DOHH2 (cell line): ENCODE measurements around the gene CALHM4.

Experiments
- H3F3A ChIP-seq: fragments of 200-600 bp; sonication (generic), shearing (Covaris generic); 2 replicates; pipeline ENCODE4 v1.6.0; 2016; ENCODE audit warnings: antibody characterized with exemption, mild to moderate bottlenecking; ENCODE audit not compliant: control insufficient read depth, insufficient read depth
- H3K27ac ChIP-seq: fragments of 200-600 bp; sonication (generic); 2 replicates; pipeline ENCODE4 v1.5.1; 2014; ENCODE audit warnings: low read depth, mild to moderate bottlenecking, low read length, moderate library complexity
- H3K27me3 ChIP-seq: fragments of 200-600 bp; sonication (generic); 2 replicates; pipeline ENCODE4 v1.6.1; 2014; ENCODE audit warnings: mild to moderate bottlenecking, low read length, mixed read lengths; ENCODE audit not compliant: control insufficient read depth
- H3K36me3 ChIP-seq: fragments of 200-600 bp; sonication (generic); 2 replicates; pipeline ENCODE4 v1.6.1; 2014; ENCODE audit warnings: mild to moderate bottlenecking, low read length, moderate library complexity, mixed read lengths; ENCODE audit not compliant: control insufficient read depth
- H3K4me1 ChIP-seq: fragments of 200-600 bp; sonication (generic); 2 replicates; pipeline ENCODE4 v1.6.1; 2014; ENCODE audit warnings: mild to moderate bottlenecking, low read length, mixed read lengths; ENCODE audit not compliant: control insufficient read depth
- H3K4me2 ChIP-seq: fragments of 200-600 bp; sonication (generic); 2 replicates; pipeline ENCODE4 v1.6.0; 2014; ENCODE audit warnings: mild to moderate bottlenecking, low read length, moderate library complexity
- H3K4me3 ChIP-seq: fragments of 200-600 bp; sonication (generic); 2 replicates; pipeline ENCODE4 v1.5.1; 2014; ENCODE audit warnings: mild to moderate bottlenecking, low read length, mixed read lengths
- H3K79me2 ChIP-seq: fragments of 200-600 bp; sonication (generic); 2 replicates; pipeline ENCODE4 v1.6.1; 2014; ENCODE audit warnings: mild to moderate bottlenecking, low read length, mixed read lengths; ENCODE audit not compliant: control insufficient read depth
- H3K9me2 ChIP-seq: fragments of 200-600 bp; sonication (generic); replicated peaks from 2 replicates; pipeline ENCODE4 v1.6.1; 2014; ENCODE audit warnings: mild to moderate bottlenecking, low read length, mixed read lengths; ENCODE audit not compliant: control insufficient read depth
- H3K9me3 ChIP-seq: fragments of 200-600 bp; sonication (generic); 2 replicates; pipeline ENCODE4 v1.6.1; 2014; ENCODE audit warnings: antibody characterized with exemption, low read length, mixed read lengths; ENCODE audit not compliant: control insufficient read depth, insufficient read depth
- H4K20me1 ChIP-seq: fragments of 200-600 bp; sonication (generic); 2 replicates; pipeline ENCODE4 v1.6.0; 2014; ENCODE audit warnings: low read depth, mild to moderate bottlenecking, antibody characterized with exemption, low read length, moderate library complexity; ENCODE audit not compliant: control insufficient read depth, insufficient read depth
- EZH2phosphoT487 ChIP-seq: fragments of 200-600 bp; sonication (generic); IDR thresholded peaks from 2 replicates; pipeline ENCODE4 v1.6.1; 2017; ENCODE audit warnings: borderline replicate concordance, mild to moderate bottlenecking, antibody characterized with exemption, low read length, moderate library complexity, mixed read lengths
- TF ChIP-seq, protein P1 (sequence below): fragments of 200-600 bp; sonication (generic); IDR thresholded peaks from one replicate; pipeline ENCODE4 v1.5.1; 2014; ENCODE audit warnings: antibody characterized with exemption, mild to moderate bottlenecking, low read depth, low read length; ENCODE audit not compliant: poor library complexity, severe bottlenecking

The CALHM4 gene

DNA sequence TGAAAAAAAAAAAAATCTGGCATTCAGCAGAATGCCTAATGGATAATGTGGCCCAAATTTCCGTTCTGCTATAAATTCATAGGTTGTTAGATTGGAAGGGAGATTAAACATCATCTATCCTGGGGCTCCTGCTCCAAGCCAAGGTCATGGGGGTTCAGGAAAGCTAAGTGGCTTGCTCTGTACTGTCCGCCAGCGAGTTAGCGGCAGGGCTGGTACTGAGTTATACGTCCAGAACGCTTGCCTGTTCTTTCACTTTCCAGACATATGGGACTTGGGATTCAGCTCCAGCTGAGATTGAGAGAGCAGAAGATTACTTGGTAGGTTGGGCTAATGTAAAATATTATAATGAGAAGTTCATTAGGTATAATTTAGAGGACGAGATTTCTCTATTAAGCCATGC is 18.6 kb downstream of the CALHM4 start:
- Histone ChIP-seq H3K4me3 (peak overlapping the region; percentile 96), H3K36me3 (peaks cover 47% of the 10 kb centered on the region), H3K27me3 (no peaks in the 10 kb centered on the region), H3K79me2 (peaks cover 74% of the 10 kb centered on the region), H3K9me3 (no peaks in the 10 kb centered on the region), H4K20me1 (peaks cover 7% of the 10 kb centered on the region), H3K4me2 (peak overlapping the region; percentile 86), H3K27ac (peak overlapping the region; percentile 58; the same call in 1 of the 2 replicates), H3K4me1 (peaks cover 35% of the 10 kb centered on the region), H3K9me2 (no peaks in the 10 kb centered on the region), H3F3A (no peaks in the 10 kb centered on the region; the same call in 1 of the 2 replicates)
- TF ChIP-seq, protein P1, sequence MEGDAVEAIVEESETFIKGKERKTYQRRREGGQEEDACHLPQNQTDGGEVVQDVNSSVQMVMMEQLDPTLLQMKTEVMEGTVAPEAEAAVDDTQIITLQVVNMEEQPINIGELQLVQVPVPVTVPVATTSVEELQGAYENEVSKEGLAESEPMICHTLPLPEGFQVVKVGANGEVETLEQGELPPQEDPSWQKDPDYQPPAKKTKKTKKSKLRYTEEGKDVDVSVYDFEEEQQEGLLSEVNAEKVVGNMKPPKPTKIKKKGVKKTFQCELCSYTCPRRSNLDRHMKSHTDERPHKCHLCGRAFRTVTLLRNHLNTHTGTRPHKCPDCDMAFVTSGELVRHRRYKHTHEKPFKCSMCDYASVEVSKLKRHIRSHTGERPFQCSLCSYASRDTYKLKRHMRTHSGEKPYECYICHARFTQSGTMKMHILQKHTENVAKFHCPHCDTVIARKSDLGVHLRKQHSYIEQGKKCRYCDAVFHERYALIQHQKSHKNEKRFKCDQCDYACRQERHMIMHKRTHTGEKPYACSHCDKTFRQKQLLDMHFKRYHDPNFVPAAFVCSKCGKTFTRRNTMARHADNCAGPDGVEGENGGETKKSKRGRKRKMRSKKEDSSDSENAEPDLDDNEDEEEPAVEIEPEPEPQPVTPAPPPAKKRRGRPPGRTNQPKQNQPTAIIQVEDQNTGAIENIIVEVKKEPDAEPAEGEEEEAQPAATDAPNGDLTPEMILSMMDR, result no peak
- no peak for TF ChIP-seq EZH2phosphoT487

DNA sequence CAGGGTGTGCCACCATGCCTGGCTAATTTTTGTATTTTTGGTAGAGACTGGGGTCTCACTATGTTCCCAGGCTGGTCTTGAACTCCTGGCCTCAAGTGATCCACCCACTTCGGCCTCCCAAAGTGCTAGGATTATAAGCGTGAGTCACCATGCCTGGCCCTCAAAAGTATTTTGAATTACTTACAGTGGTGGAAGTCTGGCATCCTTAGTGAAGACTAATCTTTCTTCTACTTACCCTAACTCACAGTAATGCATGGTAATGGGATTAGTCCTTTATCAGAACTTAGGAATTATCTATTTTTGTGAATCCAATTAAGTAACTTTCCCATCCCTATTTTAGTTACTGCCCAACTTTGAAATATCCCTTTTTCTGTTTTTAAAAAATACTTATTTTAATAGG is 21.7 kb downstream of the CALHM4 start:
- H3K79me2 ChIP-seq, result peaks cover 94% of the 10 kb centered on the region
- TF ChIP-seq EZH2phosphoT487, result no peak
- TF ChIP-seq, protein P1, result no peak

DNA sequence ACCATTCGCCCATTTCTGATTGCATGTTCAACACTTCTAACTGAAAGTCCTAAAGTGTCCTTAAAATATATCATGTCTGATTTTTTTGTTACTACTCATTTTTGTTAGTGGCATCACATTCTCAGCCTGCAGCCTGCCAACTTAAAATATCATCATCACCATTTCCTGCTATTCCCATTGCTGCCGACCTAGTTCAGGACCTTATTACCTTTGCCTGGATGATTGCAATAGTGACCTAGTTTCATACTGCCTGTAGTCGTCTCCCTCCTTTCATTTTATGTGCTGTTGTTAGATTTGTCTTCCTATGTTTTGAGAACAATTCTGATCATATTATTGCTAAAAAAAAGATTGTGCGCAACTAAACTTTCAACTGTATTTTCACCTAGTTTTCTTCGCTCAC is 23.9 kb downstream of the CALHM4 start:
- Histone ChIP-seq H3K27me3 (no peaks in the 10 kb centered on the region), H3K79me2 (peaks cover 75% of the 10 kb centered on the region), H3K4me2 (no peak overlapping the region), H4K20me1 (peaks cover 7% of the 10 kb centered on the region), H3F3A (no peaks in the 10 kb centered on the region), H3K9me3 (no peaks in the 10 kb centered on the region), H3K9me2 (no peaks in the 10 kb centered on the region), H3K4me1 (peaks cover 17% of the 10 kb centered on the region), H3K4me3 (no peak overlapping the region), H3K36me3 (peaks cover 78% of the 10 kb centered on the region), H3K27ac (no peak overlapping the region)
- TF ChIP-seq EZH2phosphoT487, result no peak
- TF ChIP-seq, protein P1, result no peak

More for the DNA sequence above, 21.7 kb downstream of the CALHM4 start:
- Histone ChIP-seq H4K20me1 (peaks cover 7% of the 10 kb centered on the region), H3F3A (no peaks in the 10 kb centered on the region), H3K27me3 (no peaks in the 10 kb centered on the region), H3K9me2 (no peaks in the 10 kb centered on the region), H3K36me3 (peaks cover 71% of the 10 kb centered on the region), H3K4me3 (no peak overlapping the region), H3K4me2 (no peak overlapping the region), H3K9me3 (no peaks in the 10 kb centered on the region), H3K4me1 (peaks cover 19% of the 10 kb centered on the region), H3K27ac (no peak overlapping the region)
